GM19023 (cell line): ENCODE measurements around the gene MACROH2A2.
"Not testable (repeated sequence)": the region's sequence is repeated elsewhere in the genome, so short reads cannot be mapped to it uniquely, and the experiment has no call there.

ENCODE experiments used
- ATAC-seq: cut with Tn5 transposase; IDR thresholded peaks from one replicate; pipeline ENCODE4 v1.9.1; 2021; ENCODE audit warnings: mild to moderate bottlenecking, moderate library complexity; ENCODE audit not compliant: unreplicated experiment

The MACROH2A2 gene

GRCh38 chr10:70147259-70147625 lies 94.6 kb downstream of the MACROH2A2 start:
- no peak for ATAC-seq

DNA sequence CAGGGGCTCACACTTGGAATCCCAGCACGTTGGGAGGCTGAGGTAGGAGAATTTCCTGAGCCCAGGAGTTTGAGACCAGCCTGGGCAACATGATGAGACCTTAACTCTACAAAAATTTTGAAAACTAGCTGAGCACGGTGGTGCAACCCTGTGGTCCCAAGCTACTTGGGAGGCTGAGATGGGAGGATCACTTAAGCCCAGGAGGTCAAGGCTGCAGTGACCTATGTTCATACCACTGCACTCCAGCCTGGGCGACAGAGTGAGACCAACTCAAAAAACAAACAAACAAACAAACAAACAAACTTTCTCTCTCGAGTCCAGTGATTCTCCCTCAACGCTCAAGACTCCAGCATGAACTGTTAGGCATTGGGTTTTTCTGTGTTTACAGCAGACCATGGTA lies 95.9 kb downstream of the MACROH2A2 start:
- no peak for ATAC-seq

- no peak for ATAC-seq
Observed at GRCh38 chr10:70155255-70155838, 102.7 kb downstream of the MACROH2A2 start.

GRCh38 chr10:70158113-70158512 lies 105.5 kb downstream of the MACROH2A2 start:
- ATAC-seq: no peak

GRCh38 chr10:70159366-70159765 lies 106.7 kb downstream of the MACROH2A2 start:
- not testable (repeated sequence) for ATAC-seq

DNA sequence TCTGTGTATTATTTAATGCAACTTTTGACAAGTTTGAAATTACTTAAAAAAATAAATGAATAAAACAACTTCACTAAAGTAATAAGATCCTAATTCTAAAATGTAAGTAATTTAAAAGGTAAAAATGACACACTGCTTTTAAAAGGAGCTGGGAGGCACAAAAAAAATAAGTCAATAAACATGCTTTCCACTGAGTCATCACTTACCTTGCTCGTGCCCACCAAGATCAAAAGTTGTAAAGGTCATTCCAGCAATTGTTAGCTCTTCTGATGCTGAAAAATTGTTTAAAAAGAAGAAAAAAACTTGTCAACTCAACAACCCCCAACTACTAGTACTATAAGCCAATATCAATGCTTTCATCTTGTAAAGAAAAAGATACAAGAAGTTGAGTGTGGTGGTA lies 108.2 kb downstream of the MACROH2A2 start:
- ATAC-seq: no peak
